HFF-Myc (cell line): ENCODE measurements around the gene LCE2A.
"Not testable (repeated sequence)": the region's sequence is repeated elsewhere in the genome, so short reads cannot be mapped to it uniquely, and the experiment has no call there.

Experiments
- DNase-seq: peaks from one replicate; pipeline ENCODE4 v3.0.0-alpha.2; 2011; ENCODE audit warnings: low read depth; ENCODE audit errors: extremely low read depth
- H3K4me3 ChIP-seq: replicated peaks from 2 replicates; pipeline ENCODE4 v1.5.1; 2011; ENCODE audit warnings: low read depth, mild to moderate bottlenecking, control low read depth, low read length
- TF ChIP-seq, protein P1 (sequence below): IDR thresholded peaks from 2 replicates; pipeline ENCODE4 v1.5.1; 2012; ENCODE audit warnings: mild to moderate bottlenecking, low read depth, low read length, control low read depth; ENCODE audit errors: missing control alignments

Gene LCE2A

GRCh38 chr1:152667648-152668047 is 30.5 kb upstream of the LCE2A start:
- DNase-seq: no peak
- TF ChIP-seq, protein P1, sequence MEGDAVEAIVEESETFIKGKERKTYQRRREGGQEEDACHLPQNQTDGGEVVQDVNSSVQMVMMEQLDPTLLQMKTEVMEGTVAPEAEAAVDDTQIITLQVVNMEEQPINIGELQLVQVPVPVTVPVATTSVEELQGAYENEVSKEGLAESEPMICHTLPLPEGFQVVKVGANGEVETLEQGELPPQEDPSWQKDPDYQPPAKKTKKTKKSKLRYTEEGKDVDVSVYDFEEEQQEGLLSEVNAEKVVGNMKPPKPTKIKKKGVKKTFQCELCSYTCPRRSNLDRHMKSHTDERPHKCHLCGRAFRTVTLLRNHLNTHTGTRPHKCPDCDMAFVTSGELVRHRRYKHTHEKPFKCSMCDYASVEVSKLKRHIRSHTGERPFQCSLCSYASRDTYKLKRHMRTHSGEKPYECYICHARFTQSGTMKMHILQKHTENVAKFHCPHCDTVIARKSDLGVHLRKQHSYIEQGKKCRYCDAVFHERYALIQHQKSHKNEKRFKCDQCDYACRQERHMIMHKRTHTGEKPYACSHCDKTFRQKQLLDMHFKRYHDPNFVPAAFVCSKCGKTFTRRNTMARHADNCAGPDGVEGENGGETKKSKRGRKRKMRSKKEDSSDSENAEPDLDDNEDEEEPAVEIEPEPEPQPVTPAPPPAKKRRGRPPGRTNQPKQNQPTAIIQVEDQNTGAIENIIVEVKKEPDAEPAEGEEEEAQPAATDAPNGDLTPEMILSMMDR: no peak
- H3K4me3 ChIP-seq: no peak overlapping the region

GRCh38 chr1:152673016-152673415 is 25.1 kb upstream of the LCE2A start:
- TF ChIP-seq, protein P1: no peak
- no peak overlapping the region for H3K4me3 ChIP-seq
- DNase-seq: no peak

GRCh38 chr1:152674983-152675382 is 23.2 kb upstream of the LCE2A start, which contains the start of gene LCE2C:
Gene LCE2C (plus strand): TSS chr1:152675279. CDS start chr1:152676016, 737 bp downstream.
- H3K4me3 ChIP-seq, DNase-seq: not testable (repeated sequence)

DNA sequence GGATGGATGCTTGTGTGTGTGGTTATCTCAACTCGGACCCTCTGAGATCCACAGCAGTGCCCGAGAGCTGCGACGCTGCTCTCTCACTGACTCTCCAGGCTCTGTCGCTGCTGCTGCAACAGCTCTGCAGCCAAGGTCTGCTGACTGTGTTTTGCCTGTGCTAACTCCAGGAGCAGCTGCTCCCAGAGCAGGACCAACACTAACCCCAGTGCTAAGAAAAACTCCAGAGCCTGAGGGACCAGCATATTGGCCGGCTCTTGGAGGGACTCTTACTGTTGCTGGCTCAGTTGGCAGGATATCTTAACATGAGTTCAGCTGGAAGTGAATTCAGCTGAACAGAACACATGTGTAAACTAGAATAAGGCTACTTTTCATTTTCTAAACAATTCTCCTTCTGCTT is 18.7 kb upstream of the LCE2A start:
- TF ChIP-seq, protein P1: no peak
- no peak overlapping the region for H3K4me3 ChIP-seq
- no peak for DNase-seq

- TF ChIP-seq, protein P1: no peak
- no peak overlapping the region for H3K4me3 ChIP-seq
- DNase-seq: no peak
These were observed 16.5 kb upstream of the LCE2A start for GRCh38 chr1:152681616-152682015.

DNA sequence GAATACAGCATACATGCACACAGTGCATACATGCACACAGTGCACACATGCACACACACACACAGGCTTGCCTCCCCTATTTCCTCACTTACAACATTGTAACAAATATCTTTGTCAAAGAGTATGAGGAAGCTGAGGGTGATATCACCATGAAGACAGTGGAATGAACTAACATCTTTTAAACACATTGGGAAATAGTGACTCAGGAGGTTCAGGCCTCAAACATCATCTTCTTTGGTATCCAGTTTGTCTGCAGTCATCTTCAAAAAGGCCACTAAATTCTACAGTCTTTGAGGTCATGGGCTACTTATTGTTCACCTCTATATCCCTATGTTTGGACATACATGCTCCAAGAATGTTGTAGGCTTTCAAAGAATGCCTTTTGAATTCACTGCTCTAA is 14.3 kb upstream of the LCE2A start:
- H3K4me3 ChIP-seq: no peak overlapping the region
- TF ChIP-seq, protein P1: no peak
- no peak for DNase-seq

GRCh38 chr1:152685823-152686222 is 12.3 kb upstream of the LCE2A start, which contains the start of gene LCE2B:
Gene LCE2B (plus strand): TSS chr1:152686123. CDS start chr1:152686844, 721 bp downstream.
- DNase-seq, H3K4me3 ChIP-seq: not testable (repeated sequence)

GRCh38 chr1:152699746-152700145 is 1.6 kb downstream of the LCE2A start:
- H3K4me3 ChIP-seq: no peak overlapping the region
- TF ChIP-seq, protein P1: no peak
- no peak for DNase-seq
